Myocyte (in vitro differentiated cells): ENCODE results near the gene RABL2B. TPM values are rescaled to one million over a fixed set of nuclear protein-coding genes. Genes with fewer than 3 reads are reported as not detected.
A peak's percentile ranks its signal among the peaks of the same experiment; 100 is the strongest.
"Not testable (repeated sequence)": the region's sequence is repeated elsewhere in the genome, so short reads cannot be mapped to it uniquely, and the experiment has no call there.

Source experiments
- DNase-seq: peaks from one replicate; pipeline ENCODE4 v3.0.0-alpha.2; 2012; ENCODE audit warnings: low read depth
- polyA plus RNA-seq: library from polyadenylated mRNA; unstranded; fragments of >200 nt; gene quantifications from one replicate; pipeline ENCODE4 v1.2.1, GENCODE V29; 2012; ENCODE audit warnings: missing spikeins
- total RNA-seq: library from RNA; depleted of rRNA; stranded (reverse); fragments of >200 nt; gene quantifications from 2 replicates; pipeline ENCODE4 v1.2.3, GENCODE V29; 2014

Gene RABL2B
- total RNA-seq = 8.8 and 9.8 TPM in 2 replicates
- polyA plus RNA-seq = 31.6 TPM

GRCh38 chr22:50783033-50783879, at the start of gene RABL2B:
Gene RABL2B, minus strand, starts transcription at chr22:50783636. Its CDS starts 1,342 bp downstream, at chr22:50782294.
- peak; percentile 87 for DNase-seq

GRCh38 chr22:50786936-50787335, 3.5 kb upstream of the RABL2B start:
- DNase-seq = not testable (repeated sequence)

GRCh38 chr22:50785289-50785688, 1.9 kb upstream of the RABL2B start:
- not testable (repeated sequence) for DNase-seq

GRCh38 chr22:50783880-50784276, 442 bp upstream of the RABL2B start:
- DNase-seq = peak; percentile 6

GRCh38 chr22:50782253-50782652, 1.2 kb downstream of the RABL2B start:
- not testable (repeated sequence) for DNase-seq

DNA sequence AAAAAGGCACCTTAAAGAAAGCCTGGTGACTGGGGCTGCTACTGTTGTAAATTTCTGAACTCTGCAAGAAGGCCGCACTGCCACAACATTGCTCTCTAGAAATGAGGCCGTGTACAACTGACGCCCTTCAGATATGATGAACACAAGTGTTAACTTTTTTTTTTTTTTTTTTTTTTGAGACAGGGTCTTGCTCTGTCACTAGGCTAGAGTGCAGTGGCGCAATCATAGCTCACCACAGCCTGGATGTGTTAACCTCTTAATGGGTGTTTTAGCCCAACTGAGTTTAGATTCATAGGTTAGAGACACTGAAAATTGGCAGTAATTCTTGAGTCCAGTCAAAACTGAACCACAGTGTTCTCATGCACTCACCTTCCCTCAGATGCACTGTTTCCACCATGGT, 3.2 kb downstream of the RABL2B start:
- not testable (repeated sequence) for DNase-seq

- DNase-seq = not testable (repeated sequence)
Observed at GRCh38 chr22:50777631-50778030, 5.8 kb downstream of the RABL2B start.

DNA sequence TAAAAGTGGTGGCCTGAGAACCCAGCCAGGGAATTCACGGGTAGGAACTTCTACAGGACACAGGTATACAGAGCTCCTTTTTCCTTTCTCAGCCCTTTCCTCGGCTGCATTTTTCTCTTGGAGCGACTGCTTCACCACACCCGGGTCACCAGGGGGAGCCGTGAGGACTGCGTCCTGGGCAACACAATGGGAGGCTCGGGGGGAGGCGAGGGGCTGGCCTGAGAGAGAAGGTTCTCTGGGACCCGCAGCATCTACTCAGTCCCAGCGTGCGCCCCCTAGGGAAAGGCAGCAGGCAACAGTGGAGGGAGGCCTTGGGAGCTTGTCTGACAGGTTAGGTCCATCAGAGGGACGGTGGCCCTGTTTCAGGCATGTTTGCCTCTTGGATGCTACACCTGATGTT, 8.3 kb downstream of the RABL2B start:
- DNase-seq = peak; percentile 8

GRCh38 chr22:50764288-50764687, 19.1 kb downstream of the RABL2B start:
- not testable (repeated sequence) for DNase-seq

DNA sequence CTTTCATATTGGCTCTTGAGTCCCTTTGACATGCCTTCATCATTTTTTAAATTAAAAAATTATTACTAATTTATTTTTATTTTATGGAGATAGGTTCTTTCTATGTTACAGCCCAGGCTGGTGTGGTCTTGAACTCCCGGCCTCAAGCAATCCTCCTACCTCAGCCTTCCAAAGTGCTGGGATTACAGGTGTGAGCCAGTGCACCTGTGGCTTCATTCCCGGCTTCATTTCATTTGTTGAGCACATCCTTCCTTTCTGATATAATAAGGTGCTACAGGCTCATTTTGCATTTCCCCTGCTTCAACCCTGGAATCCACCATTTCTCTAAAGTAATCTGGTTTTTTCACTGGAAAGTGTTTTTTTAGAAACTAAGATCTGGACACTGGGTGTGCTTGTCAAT, 21.6 kb downstream of the RABL2B start:
- DNase-seq = not testable (repeated sequence)

- peak; percentile 57 for DNase-seq
Observed at GRCh38 chr22:50759597-50760341, 23.7 kb downstream of the RABL2B start.

DNA sequence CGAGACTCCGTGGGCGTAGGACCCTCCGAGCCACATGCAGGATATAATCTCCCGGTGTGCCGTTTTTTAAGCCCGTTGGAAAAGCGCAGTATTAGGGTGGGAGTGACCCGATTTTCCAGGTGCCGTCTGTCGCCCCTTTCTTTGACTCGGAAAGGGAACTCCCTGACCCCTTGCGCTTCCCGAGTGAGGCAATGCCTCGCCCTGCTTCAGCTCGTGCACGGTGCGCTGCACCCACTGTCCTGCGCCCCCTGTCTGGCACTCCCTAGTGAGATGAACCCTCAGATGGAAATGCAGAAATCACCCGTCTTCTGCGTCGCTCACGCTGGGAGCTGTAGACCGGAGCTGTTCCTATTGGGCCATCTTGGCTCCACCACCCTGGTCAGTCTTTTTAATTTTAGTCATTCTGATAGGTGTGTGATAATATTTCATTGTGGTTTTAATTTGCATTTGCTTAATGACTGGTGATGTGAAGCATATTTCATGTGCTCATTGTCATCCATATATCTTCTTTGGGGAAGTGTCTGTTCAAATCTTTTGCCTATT, 26.4 kb downstream of the RABL2B start:
- peak; percentile 43 for DNase-seq

GRCh38 chr22:50756406-50756805, 27.0 kb downstream of the RABL2B start:
- not testable (repeated sequence) for DNase-seq

DNA sequence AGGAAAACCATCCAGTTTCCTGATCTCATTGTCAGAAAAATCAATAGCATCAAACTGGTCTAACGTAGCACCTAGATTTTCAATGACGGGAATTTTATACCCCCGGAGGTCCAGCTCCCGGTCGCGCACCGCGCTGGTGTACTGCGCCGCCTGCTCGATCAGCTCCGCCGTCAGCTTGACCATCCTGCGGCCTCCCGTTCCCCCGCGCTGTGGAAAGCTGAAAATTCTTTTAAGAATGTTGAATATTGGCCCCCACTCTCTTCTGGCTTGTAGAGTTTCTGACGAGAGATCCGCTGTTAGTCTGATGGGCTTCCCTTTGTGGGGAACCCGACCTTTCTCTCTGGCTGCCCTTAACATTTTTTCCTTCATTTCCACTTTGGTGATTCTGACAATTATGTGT, 28.2 kb downstream of the RABL2B start:
- DNase-seq = not testable (repeated sequence)

DNA sequence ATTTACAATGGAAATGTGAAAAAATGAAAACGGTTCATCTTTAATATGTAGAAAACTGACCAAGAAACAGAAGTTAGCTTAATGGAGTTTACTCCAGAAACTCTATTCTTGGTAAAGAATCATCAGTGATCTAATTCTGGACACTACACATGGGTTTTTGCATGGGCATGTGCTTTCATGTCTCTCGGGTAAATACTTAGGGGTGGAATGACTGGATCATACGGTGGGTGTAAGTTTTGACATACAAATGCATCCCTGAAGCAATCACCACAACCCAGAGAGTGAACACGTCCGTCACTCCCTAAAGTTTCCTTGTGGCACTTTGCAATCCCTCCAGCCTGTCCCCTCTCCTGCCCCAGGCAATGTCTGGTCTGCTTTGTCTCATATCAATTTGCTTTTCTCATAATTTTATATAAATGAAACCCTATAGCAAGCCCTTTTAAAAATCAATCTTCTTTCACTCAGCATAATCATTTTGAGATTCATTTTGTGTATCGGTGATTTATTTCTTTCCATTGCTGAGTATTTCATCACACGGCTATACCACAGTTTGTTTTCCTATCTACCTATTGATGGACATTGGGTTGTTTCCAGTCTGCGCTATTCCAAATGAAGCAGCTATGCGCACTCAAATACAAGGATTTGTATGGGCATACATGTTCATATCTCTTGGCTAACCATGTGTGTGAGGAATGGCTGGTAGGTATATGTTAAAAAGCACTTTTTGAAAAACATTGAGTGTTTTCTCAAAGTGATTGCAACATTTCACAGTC, 33.9 kb downstream of the RABL2B start:
- not testable (repeated sequence) for DNase-seq

DNA sequence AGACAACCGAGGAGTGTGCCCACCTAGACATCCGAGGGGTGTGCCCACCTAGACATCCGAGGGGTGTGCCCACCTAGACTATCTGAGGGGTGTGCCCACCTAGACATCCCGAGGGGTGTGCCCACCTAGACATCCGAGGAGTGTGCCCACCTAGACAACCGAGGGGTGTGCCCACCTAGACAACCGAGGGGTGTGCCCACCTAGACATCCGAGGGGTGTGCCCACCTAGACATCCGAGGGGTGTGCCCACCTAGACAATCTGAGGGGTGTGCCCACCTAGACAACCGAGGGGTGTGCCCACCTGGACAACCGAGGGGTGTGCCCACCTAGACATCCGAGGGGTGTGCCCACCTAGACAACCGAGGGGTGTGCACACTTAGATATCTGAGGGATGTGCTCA, 34.8 kb downstream of the RABL2B start:
- not testable (repeated sequence) for DNase-seq

DNA sequence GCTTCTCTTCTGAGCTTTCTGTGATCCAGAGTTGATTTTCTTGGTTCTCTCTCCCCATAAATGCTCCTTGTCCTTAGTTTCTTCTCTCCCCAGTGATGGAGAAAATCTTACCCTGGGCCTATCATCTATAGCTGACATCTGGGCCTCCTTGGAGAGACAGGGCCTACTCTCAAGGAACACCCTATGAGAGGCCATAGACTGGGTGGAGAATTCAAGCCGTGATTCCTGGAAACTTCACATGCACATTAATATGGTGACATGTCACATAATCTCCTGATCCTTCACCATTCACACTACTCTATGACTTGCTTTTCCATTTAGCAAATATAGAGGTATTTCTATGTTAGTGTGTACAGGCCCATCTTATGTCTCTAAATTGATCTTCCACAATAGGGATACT, 35.9 kb downstream of the RABL2B start:
- DNase-seq = not testable (repeated sequence)

- DNase-seq = not testable (repeated sequence)
Observed at GRCh38 chr22:50744424-50744823, 39.0 kb downstream of the RABL2B start.

DNA sequence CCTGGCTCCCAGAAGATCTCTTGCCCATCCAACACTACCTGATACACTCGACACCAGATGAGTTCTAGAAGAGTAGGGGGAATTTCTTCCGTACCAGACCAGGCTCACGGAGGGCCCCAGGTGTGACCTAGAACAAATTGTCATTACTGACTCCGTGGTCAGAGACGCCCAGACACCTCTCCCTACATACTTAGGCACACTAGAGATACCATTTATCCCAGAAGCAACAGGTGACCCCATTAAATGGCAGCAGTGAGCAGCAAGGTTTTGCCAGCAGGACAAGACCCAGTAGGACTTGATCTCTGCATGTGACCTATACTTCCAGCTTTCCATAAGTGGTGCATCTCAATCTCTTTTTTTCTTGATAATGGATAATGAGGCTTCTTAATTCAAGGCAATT, 42.7 kb downstream of the RABL2B start:
- not testable (repeated sequence) for DNase-seq

DNA sequence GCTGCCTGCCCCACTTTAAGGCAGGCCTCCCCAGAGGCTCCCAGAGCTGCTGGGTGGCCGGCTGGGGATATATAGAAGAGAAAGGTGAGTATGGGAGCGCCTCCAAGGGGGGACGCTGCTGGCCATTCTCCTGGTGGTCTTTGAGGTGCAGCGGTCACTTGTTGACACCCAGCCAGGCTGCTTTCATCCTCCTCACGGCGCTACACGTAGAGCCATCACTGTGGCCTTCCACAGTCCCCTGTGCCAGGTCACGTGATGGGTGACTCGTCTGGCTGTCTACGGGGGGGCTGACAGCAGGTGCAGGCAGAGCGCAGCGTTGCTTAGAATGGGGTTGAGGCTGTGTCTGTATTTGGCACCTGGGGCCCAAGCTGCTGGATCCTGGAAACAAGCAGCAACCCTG, 43.5 kb downstream of the RABL2B start:
- peak; percentile 50 for DNase-seq

GRCh38 chr22:50739279-50739691, 44.2 kb downstream of the RABL2B start:
- no peak for DNase-seq
